Osteoblast (primary cell): ENCODE results near the gene SCPEP1. TPM values are rescaled to one million over a fixed set of nuclear protein-coding genes. Genes with fewer than 3 reads are reported as not detected.
A peak's percentile ranks its signal among the peaks of the same experiment; 100 is the strongest.

Experiments
- DNase-seq: peaks from one replicate; pipeline ENCODE4 v3.0.0; 2011; ENCODE audit warnings: low spot score, mixed read lengths; ENCODE audit not compliant: insufficient read length; ENCODE audit errors: missing footprints
- H2AFZ ChIP-seq: 2 replicates; pipeline ENCODE4 v1.6.0; 2011; ENCODE audit warnings: mild to moderate bottlenecking, low read length
- H3K27ac ChIP-seq: 2 replicates; pipeline ENCODE4 v1.5.1; 2011; ENCODE audit warnings: mild to moderate bottlenecking, low read depth, low read length, moderate library complexity
- H3K27me3 ChIP-seq: 2 replicates; pipeline ENCODE4 v1.6.0; 2012; ENCODE audit warnings: mild to moderate bottlenecking, control low read depth, inconsistent platforms, low read length, moderate library complexity; ENCODE audit not compliant: insufficient read depth
- H3K36me3 ChIP-seq: 2 replicates; pipeline ENCODE4 v1.5.1; 2011; ENCODE audit warnings: mild to moderate bottlenecking, low read length, control low read depth, moderate library complexity; ENCODE audit not compliant: insufficient read depth
- H3K4me1 ChIP-seq: 2 replicates; pipeline ENCODE4 v1.5.1; 2011; ENCODE audit warnings: mild to moderate bottlenecking, low read length, control low read depth, moderate library complexity; ENCODE audit not compliant: insufficient read depth
- H3K4me2 ChIP-seq: 2 replicates; pipeline ENCODE4 v1.6.0; 2011; ENCODE audit warnings: mild to moderate bottlenecking, low read length; ENCODE audit not compliant: insufficient read depth
- H3K4me3 ChIP-seq: fragments of 200-600 bp; sonication (generic); 3 replicates; pipeline ENCODE4 v1.5.1; 2012; ENCODE audit warnings: mild to moderate bottlenecking, low read length, inconsistent platforms; ENCODE audit not compliant: insufficient read depth
- H3K79me2 ChIP-seq: 2 replicates; pipeline ENCODE4 v1.6.0; 2012; ENCODE audit warnings: mild to moderate bottlenecking, low read length, control low read depth, inconsistent platforms; ENCODE audit not compliant: insufficient read depth
- H3K9me3 ChIP-seq: 2 replicates; pipeline ENCODE4 v1.5.1; 2011; ENCODE audit warnings: low read depth, low read length, control low read depth
- H4K20me1 ChIP-seq: 2 replicates; pipeline ENCODE4 v1.6.0; 2012; ENCODE audit warnings: mild to moderate bottlenecking, low read length, control low read depth; ENCODE audit not compliant: insufficient read depth
- total RNA-seq: library from RNA; depleted of rRNA; stranded (reverse); fragments of >200 nt; gene quantifications from 2 replicates; pipeline ENCODE4 v1.2.3, GENCODE V29; 2012
- TF ChIP-seq, protein P1 (sequence below): IDR thresholded peaks from 2 replicates; pipeline ENCODE4 v1.5.1; 2011; ENCODE audit warnings: mild to moderate bottlenecking, low read depth, low read length, moderate library complexity; ENCODE audit errors: extremely low read depth

Gene SCPEP1
- total RNA-seq, 1 donor: 73.8 TPM

GRCh38 chr17:56974055-56974454 lies 3.9 kb upstream of the SCPEP1 start:
- Histone ChIP-seq H3K27me3 (peaks cover 13% of the 10 kb centered on the region), H3K4me2 (no peak overlapping the region), H4K20me1 (no peaks in the 10 kb centered on the region), H3K4me3 (no peak overlapping the region), H3K79me2 (peaks cover 5% of the 10 kb centered on the region), H3K9me3 (no peaks in the 10 kb centered on the region), H2AFZ (no peak overlapping the region), H3K27ac (no peak overlapping the region), H3K4me1 (peaks cover 12% of the 10 kb centered on the region), H3K36me3 (no peaks in the 10 kb centered on the region)
- no peak for DNase-seq
- TF ChIP-seq, protein P1, sequence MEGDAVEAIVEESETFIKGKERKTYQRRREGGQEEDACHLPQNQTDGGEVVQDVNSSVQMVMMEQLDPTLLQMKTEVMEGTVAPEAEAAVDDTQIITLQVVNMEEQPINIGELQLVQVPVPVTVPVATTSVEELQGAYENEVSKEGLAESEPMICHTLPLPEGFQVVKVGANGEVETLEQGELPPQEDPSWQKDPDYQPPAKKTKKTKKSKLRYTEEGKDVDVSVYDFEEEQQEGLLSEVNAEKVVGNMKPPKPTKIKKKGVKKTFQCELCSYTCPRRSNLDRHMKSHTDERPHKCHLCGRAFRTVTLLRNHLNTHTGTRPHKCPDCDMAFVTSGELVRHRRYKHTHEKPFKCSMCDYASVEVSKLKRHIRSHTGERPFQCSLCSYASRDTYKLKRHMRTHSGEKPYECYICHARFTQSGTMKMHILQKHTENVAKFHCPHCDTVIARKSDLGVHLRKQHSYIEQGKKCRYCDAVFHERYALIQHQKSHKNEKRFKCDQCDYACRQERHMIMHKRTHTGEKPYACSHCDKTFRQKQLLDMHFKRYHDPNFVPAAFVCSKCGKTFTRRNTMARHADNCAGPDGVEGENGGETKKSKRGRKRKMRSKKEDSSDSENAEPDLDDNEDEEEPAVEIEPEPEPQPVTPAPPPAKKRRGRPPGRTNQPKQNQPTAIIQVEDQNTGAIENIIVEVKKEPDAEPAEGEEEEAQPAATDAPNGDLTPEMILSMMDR: no peak

DNA sequence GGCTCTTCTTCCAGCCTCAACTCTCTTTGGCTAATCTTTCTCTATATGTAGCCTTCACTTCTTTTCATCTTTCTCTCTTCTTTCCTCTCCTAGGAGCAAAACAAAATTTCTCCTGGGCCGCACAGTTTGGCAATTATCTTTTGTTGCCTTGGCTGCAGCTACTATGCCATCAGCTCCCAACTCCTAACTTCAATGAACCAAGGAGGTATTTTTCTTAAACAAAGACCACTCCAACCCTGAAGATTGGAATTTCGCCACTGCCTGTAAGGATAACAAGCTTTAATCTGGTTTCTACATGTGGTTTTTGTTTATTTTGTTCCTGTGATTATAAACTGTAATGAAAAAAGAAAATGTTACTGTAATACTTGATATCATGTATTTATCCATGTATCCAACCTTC lies 2.3 kb upstream of the SCPEP1 start:
- TF ChIP-seq, protein P1: no peak
- Histone ChIP-seq H2AFZ (no peak overlapping the region), H3K27ac (no peak overlapping the region), H3K4me3 (no peak overlapping the region), H3K36me3 (no peaks in the 10 kb centered on the region), H3K27me3 (peaks cover 13% of the 10 kb centered on the region), H3K9me3 (no peaks in the 10 kb centered on the region), H3K4me1 (peaks cover 12% of the 10 kb centered on the region), H3K4me2 (no peak overlapping the region), H4K20me1 (no peaks in the 10 kb centered on the region), H3K79me2 (peaks cover 6% of the 10 kb centered on the region)
- DNase-seq: no peak

- peak overlapping the region; percentile 87 for H3K4me3 ChIP-seq
- H3K27ac ChIP-seq: no peak overlapping the region
- no peak for DNase-seq
- TF ChIP-seq, protein P1: no peak
- peaks cover 13% of the 10 kb centered on the region for H3K27me3 ChIP-seq
- H2AFZ ChIP-seq: peak overlapping the region; percentile 96
- H3K36me3 ChIP-seq: no peaks in the 10 kb centered on the region
- peak overlapping the region; percentile 94 for H3K4me2 ChIP-seq
- H3K4me1 ChIP-seq: peaks cover 12% of the 10 kb centered on the region
- H3K79me2 ChIP-seq: peaks cover 6% of the 10 kb centered on the region
- no peaks in the 10 kb centered on the region for H3K9me3 ChIP-seq
- no peaks in the 10 kb centered on the region for H4K20me1 ChIP-seq
Observed at GRCh38 chr17:56976941-56977608, 856 bp upstream of the SCPEP1 start.

- Histone ChIP-seq H3K4me2 (peak overlapping the region; percentile 94), H3K4me1 (peaks cover 12% of the 10 kb centered on the region), H2AFZ (peak overlapping the region; percentile 96), H3K9me3 (no peaks in the 10 kb centered on the region), H3K27me3 (peaks cover 13% of the 10 kb centered on the region), H3K79me2 (peaks cover 6% of the 10 kb centered on the region), H4K20me1 (no peaks in the 10 kb centered on the region), H3K27ac (peak overlapping the region; percentile 74), H3K36me3 (peaks cover 3% of the 10 kb centered on the region), H3K4me3 (peak overlapping the region; percentile 87)
- TF ChIP-seq, protein P1: no peak
- DNase-seq: no peak
Observed at GRCh38 chr17:56978441-56979090, 635 bp downstream of the SCPEP1 start.
